Astrocyte (in vitro differentiated cells and primary cell): ENCODE data around the gene HOXD9. TPM values are rescaled to one million over a fixed set of nuclear protein-coding genes. Genes with fewer than 3 reads are reported as not detected.

ENCODE experiments used
- DNase-seq: peaks from one replicate; pipeline ENCODE4 v3.0.0-alpha.2; 2010; ENCODE audit warnings: low read depth
- FAIRE-seq: peaks from 2 replicates; lab custom pipeline; 2011; peaks lifted over from hg19 to GRCh38; lab: Jason Lieb, UNC
- H2AFZ ChIP-seq: 2 replicates; pipeline ENCODE4 v1.6.0; 2012; ENCODE audit warnings: low read depth, low read length, inconsistent platforms
- H3K27ac ChIP-seq: 2 replicates; pipeline ENCODE4 v1.5.1; 2011; ENCODE audit warnings: low read depth, low read length, inconsistent platforms
- H3K27me3 ChIP-seq: 2 replicates; pipeline ENCODE4 v1.6.0; 2011; ENCODE audit warnings: low read length, inconsistent platforms; ENCODE audit not compliant: insufficient read depth
- H3K36me3 ChIP-seq: 2 replicates; pipeline ENCODE4 v1.5.1; 2011; ENCODE audit warnings: low read length, inconsistent platforms; ENCODE audit not compliant: insufficient read depth
- H3K4me1 ChIP-seq: 2 replicates; pipeline ENCODE4 v1.5.1; 2011; ENCODE audit warnings: low read length, inconsistent platforms; ENCODE audit not compliant: insufficient read depth
- H3K4me2 ChIP-seq: 2 replicates; pipeline ENCODE4 v1.6.0; 2012; ENCODE audit warnings: low read length, inconsistent platforms
- H3K4me3 ChIP-seq: 2 replicates; pipeline ENCODE4 v1.5.1; 2011; ENCODE audit warnings: low read depth, mild to moderate bottlenecking, low read length, inconsistent platforms; ENCODE audit not compliant: insufficient read depth
- H3K79me2 ChIP-seq: 2 replicates; pipeline ENCODE4 v1.6.0; 2012; ENCODE audit warnings: mild to moderate bottlenecking, low read length, inconsistent platforms; ENCODE audit not compliant: insufficient read depth
- H3K9ac ChIP-seq: 2 replicates; pipeline ENCODE4 v1.6.0; 2012; ENCODE audit warnings: mild to moderate bottlenecking, low read length, inconsistent platforms
- H3K9me3 ChIP-seq: 2 replicates; pipeline ENCODE4 v1.5.1; 2012; ENCODE audit warnings: low read depth, mild to moderate bottlenecking, low read length, inconsistent platforms; ENCODE audit not compliant: insufficient read depth
- H4K20me1 ChIP-seq: 2 replicates; pipeline ENCODE4 v1.6.0; 2012; ENCODE audit warnings: low read length, inconsistent platforms; ENCODE audit not compliant: insufficient read depth
- H3K27ac Mint-ChIP-seq: one replicate; pipeline ENCODE4 v1.8.0; 2021; ENCODE audit warnings: mild to moderate bottlenecking, mixed read lengths; ENCODE audit not compliant: unreplicated experiment
- H3K27me3 Mint-ChIP-seq: one replicate; pipeline ENCODE4 v1.8.0; 2021; ENCODE audit warnings: low read depth, mixed read lengths; ENCODE audit not compliant: unreplicated experiment
- H3K36me3 Mint-ChIP-seq: one replicate; pipeline ENCODE4 v1.8.0; 2021; ENCODE audit warnings: low read depth, mixed read lengths; ENCODE audit not compliant: unreplicated experiment
- H3K4me1 Mint-ChIP-seq: one replicate; pipeline ENCODE4 v1.8.0; 2021; ENCODE audit warnings: low read depth, mixed read lengths; ENCODE audit not compliant: unreplicated experiment
- H3K4me3 Mint-ChIP-seq: one replicate; pipeline ENCODE4 v1.8.0; 2021; ENCODE audit warnings: mild to moderate bottlenecking, moderate library complexity, mixed read lengths; ENCODE audit not compliant: unreplicated experiment
- H3K9me3 Mint-ChIP-seq: one replicate; pipeline ENCODE4 v1.8.0; 2021; ENCODE audit warnings: mild to moderate bottlenecking, mixed read lengths; ENCODE audit not compliant: unreplicated experiment
- EZH2 ChIP-seq: IDR thresholded peaks from 2 replicates; pipeline ENCODE4 v1.6.1; 2012; ENCODE audit warnings: mild to moderate bottlenecking, low read length, inconsistent platforms; ENCODE audit not compliant: insufficient read depth
- total RNA-seq: library from RNA; stranded (reverse); gene quantifications from 2 replicates; pipeline ENCODE4 v1.2.1, GENCODE V29; 2021
- TF ChIP-seq, protein P1 (sequence below): IDR thresholded peaks from 2 replicates; pipeline ENCODE4 v1.5.1; 2011; ENCODE audit warnings: low read depth, mild to moderate bottlenecking, inconsistent platforms, low read length, moderate library complexity; ENCODE audit not compliant: insufficient read depth

HOXD9 gene
- total RNA-seq, 1 donor from 2014 or later, result not detected

DNA sequence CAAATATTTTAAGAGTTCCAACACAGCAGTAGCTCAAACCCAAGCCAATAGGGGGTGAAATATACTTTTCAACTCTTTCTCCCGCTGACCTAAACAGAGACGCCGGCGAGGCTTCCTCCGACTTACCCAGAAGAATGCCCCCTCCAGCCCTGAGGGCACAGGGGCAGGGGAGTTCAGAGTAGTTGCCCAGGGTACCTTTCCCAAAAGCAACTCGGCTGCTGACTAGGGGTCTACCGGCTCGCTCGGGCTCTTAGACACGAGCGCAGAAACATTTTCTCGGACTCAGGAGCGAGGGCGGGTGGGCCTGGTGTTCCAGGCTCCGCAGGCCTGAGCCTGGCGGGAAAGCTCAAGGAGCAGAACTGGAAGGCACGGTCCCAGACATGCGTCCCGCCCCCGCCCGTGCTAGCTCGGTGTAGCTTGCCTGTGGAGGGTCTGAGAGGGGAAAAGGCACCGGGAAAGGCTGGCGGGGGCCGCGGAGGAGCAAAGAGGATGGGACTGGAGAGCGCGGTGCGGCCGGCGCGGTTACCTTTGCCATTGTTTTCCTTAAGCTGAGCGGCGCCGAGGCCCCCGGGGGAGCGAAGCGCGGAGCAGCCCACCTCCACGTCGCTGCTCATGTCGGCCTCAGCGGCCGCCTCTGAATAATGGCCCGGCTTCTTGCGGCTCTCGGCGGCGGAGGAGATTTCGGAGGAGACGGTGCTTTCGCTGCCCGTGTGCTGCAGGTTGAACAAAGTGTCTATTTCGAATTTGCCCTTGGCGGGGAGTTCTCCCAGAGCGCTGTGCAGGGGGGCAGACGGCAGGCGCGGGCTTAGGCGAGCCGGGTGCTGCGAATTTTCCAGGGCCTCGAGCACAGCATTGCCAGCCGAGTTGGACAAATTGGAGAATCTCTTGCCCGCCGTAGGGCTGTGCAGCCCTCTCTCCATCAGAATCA, 39.4 kb upstream of the HOXD9 start:
- peaks cover 3% of the 10 kb centered on the region for H3K9me3 ChIP-seq
- peaks cover 6% of the 10 kb centered on the region for H3K36me3 Mint-ChIP-seq
- H4K20me1 ChIP-seq, result peaks cover 20% of the 10 kb centered on the region
- FAIRE-seq (no peak), DNase-seq (no peak)
- H3K79me2 ChIP-seq, result no peaks in the 10 kb centered on the region
- no peak overlapping the region for H3K4me2 ChIP-seq
- no peak overlapping the region for H3K27ac ChIP-seq
- peaks cover 5% of the 10 kb centered on the region for H3K4me1 Mint-ChIP-seq
- H2AFZ ChIP-seq, result no peak overlapping the region
- peak overlapping the region; percentile 7 for H3K27ac Mint-ChIP-seq
- H3K27me3 Mint-ChIP-seq, result peaks cover 81% of the 10 kb centered on the region
- no peak overlapping the region for H3K4me3 Mint-ChIP-seq
- H3K4me1 ChIP-seq, result peaks cover 3% of the 10 kb centered on the region
- peaks cover 38% of the 10 kb centered on the region for H3K9me3 Mint-ChIP-seq
- peaks cover 94% of the 10 kb centered on the region for H3K27me3 ChIP-seq
- peak; percentile 65 for TF ChIP-seq EZH2
- TF ChIP-seq, protein P1, sequence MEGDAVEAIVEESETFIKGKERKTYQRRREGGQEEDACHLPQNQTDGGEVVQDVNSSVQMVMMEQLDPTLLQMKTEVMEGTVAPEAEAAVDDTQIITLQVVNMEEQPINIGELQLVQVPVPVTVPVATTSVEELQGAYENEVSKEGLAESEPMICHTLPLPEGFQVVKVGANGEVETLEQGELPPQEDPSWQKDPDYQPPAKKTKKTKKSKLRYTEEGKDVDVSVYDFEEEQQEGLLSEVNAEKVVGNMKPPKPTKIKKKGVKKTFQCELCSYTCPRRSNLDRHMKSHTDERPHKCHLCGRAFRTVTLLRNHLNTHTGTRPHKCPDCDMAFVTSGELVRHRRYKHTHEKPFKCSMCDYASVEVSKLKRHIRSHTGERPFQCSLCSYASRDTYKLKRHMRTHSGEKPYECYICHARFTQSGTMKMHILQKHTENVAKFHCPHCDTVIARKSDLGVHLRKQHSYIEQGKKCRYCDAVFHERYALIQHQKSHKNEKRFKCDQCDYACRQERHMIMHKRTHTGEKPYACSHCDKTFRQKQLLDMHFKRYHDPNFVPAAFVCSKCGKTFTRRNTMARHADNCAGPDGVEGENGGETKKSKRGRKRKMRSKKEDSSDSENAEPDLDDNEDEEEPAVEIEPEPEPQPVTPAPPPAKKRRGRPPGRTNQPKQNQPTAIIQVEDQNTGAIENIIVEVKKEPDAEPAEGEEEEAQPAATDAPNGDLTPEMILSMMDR, result no peak
- H3K36me3 ChIP-seq, result no peaks in the 10 kb centered on the region
- no peak overlapping the region for H3K9ac ChIP-seq
- no peak overlapping the region for H3K4me3 ChIP-seq

GRCh38 chr2:176083796-176084261, 38.7 kb upstream of the HOXD9 start, which contains the start of gene EVX2:
Gene EVX2, minus strand, starts transcription at chr2:176083962. Its CDS starts 186 bp downstream, at chr2:176083776.
- Histone ChIP-seq H3K9me3 (peaks cover 3% of the 10 kb centered on the region), H3K27ac (no peak within 1 kb of the TSS), H3K79me2 (no peaks in the 10 kb centered on the region), H3K4me2 (no peak within 1 kb of the TSS), H3K36me3 (no peaks in the 10 kb centered on the region), H2AFZ (no peak within 1 kb of the TSS), H3K27me3 (peaks cover 93% of the 10 kb centered on the region), H3K4me3 (no peak within 1 kb of the TSS), H3K9ac (no peak within 1 kb of the TSS), H4K20me1 (peaks cover 20% of the 10 kb centered on the region), H3K4me1 (peaks cover 3% of the 10 kb centered on the region)
- peak within 1 kb of the TSS; percentile 41 for H3K27ac Mint-ChIP-seq
- TF ChIP-seq, protein P1, result no peak
- TF ChIP-seq EZH2, result no peak
- FAIRE-seq (no peak), DNase-seq (no peak)
- H3K36me3 Mint-ChIP-seq, result peaks cover 6% of the 10 kb centered on the region
- H3K4me3 Mint-ChIP-seq, result no peak within 1 kb of the TSS
- H3K9me3 Mint-ChIP-seq, result peaks cover 39% of the 10 kb centered on the region
- H3K27me3 Mint-ChIP-seq, result peaks cover 81% of the 10 kb centered on the region
- peaks cover 5% of the 10 kb centered on the region for H3K4me1 Mint-ChIP-seq
